Aorta (tissue), 5 donors: Measurements from ENCODE around the gene PLEKHH3. TPM values are rescaled to one million over a fixed set of nuclear protein-coding genes. Genes with fewer than 3 reads are reported as not detected.

Source experiments
- ATAC-seq: fragments of 200-7000 bp; cut with Tn5 transposase; one replicate; pipeline ENCODE4 v1.9.1; 2022; ENCODE audit warnings: moderate library complexity; ENCODE audit not compliant: low FRiP score
- DNase-seq, 2 donors: peaks; one replicate each; pipeline ENCODE4 v3.0.0-alpha.2; 2020
- H3K27ac ChIP-seq, 2 donors: one replicate each; pipeline ENCODE4 v1.5.1; 2013; ENCODE audit warnings: low read length in 2 of 2, mild to moderate bottlenecking in 2 of 2, moderate library complexity in 2 of 2, control low read depth in 1 of 2, inconsistent platforms in 1 of 2, low read depth in 1 of 2
- H3K27me3 ChIP-seq, 2 donors: one replicate each; pipeline ENCODE4 v1.6.1; 2013; ENCODE audit warnings: control low read depth in 1 of 2, low read length in 1 of 2, mild to moderate bottlenecking in 1 of 2, moderate library complexity in 1 of 2; ENCODE audit not compliant: insufficient read depth in 2 of 2, control insufficient read depth in 1 of 2
- H3K36me3 ChIP-seq, 2 donors: one replicate each; pipeline ENCODE4 v1.6.1; 2013; ENCODE audit warnings: control low read depth in 1 of 2, low read length in 1 of 2, mild to moderate bottlenecking in 1 of 2; ENCODE audit not compliant: insufficient read depth in 2 of 2, control insufficient read depth in 1 of 2
- H3K4me1 ChIP-seq, 2 donors: one replicate each; pipeline ENCODE4 v1.6.1; 2013; ENCODE audit warnings: low read length in 2 of 2, control low read depth in 1 of 2, mild to moderate bottlenecking in 1 of 2, moderate library complexity in 1 of 2; ENCODE audit not compliant: insufficient read depth in 2 of 2, control insufficient read depth in 1 of 2
- H3K4me3 ChIP-seq, 2 donors: one replicate each; pipeline ENCODE4 v1.5.1; 2013; ENCODE audit warnings: low read length in 2 of 2, control low read depth in 1 of 2, mild to moderate bottlenecking in 1 of 2
- H3K9me3 ChIP-seq: one replicate; pipeline ENCODE4 v1.6.1; 2013; ENCODE audit warnings: mild to moderate bottlenecking, low read length; ENCODE audit not compliant: control insufficient read depth
- WGBS, 2 donors: extraction: QIAGEN DNeasy Blood & Tissue Kit; methylation state at CpG; one replicate each; pipeline ENCODE4 v1.1.7; 2013; 5-methylcytosine and 5-hydroxymethylcytosine counted together
- intact Hi-C, 2 donors: fragments of 100-400 bp; cut with DNase I; formaldehyde crosslinking; loops; one replicate each; pipeline versions ENCODE4 v1.14.2 to v1.15.0; 2022
- polyA plus RNA-seq, 2 donors: library from polyadenylated mRNA; stranded (reverse); fragments of 200-250 nt; gene quantifications; one replicate each; pipeline ENCODE4 v1.2.3, GENCODE V29; 2013
- total RNA-seq, 2 donors: library from RNA; stranded (reverse); fragmentation: NEBNext Ultra II Directional; extraction: Animal tissue kit (Norgen Biotek cat#: 25700); gene quantifications; one replicate each; pipeline ENCODE4 v1.2.1, GENCODE V29; 2021
- donor health status: healthy with polysubstance abuse.
- donor health status: Bipolar disorder and iron deficiency.
- donor health status: DM: no; HTN: no; CAD: no.
- donor health status: DM: no; HTN: no; CAD: no.
- donor health status: DM: yes; HTN: yes; CAD: no.

Gene PLEKHH3
- total and polyA plus RNA-seq, 4 donors, result 10.0 to 59.3 (median 37.2) TPM

GRCh38 chr17:42682722-42683403, 6.1 kb upstream of the PLEKHH3 start:
- ATAC-seq, result no peak
- intact Hi-C loops, result loop anchor here in 1 of 2 donors (5.0 kb wide), 2 partner anchors 76 to 101 kb away; partner anchors contain the start of genes RETREG3 and TUBG1
- no peaks in the 10 kb centered on the region for H3K9me3 ChIP-seq
- peak overlapping the region in 1 of 2 donors; percentile 3 for H3K27ac ChIP-seq
- peak; percentile 72 to 84 for DNase-seq
- H3K4me1 ChIP-seq, result no peaks in the 10 kb centered on the region
- H3K27me3 ChIP-seq, result no peaks in the 10 kb centered on the region
- H3K4me3 ChIP-seq, result peak overlapping the region in 1 of 2 donors; percentile 29
- H3K36me3 ChIP-seq, result no peaks in the 10 kb centered on the region
- 0 to 1% methylated on average over 17 to 34 of the region's 34 CpGs for WGBS, 2 donors

- no peaks in the 10 kb centered on the region for H3K4me1 ChIP-seq
- WGBS, 2 donors, result 12 to 15% methylated on average over 20 to 22 of the region's 22 CpGs
- DNase-seq (peak; percentile 82 to 90), ATAC-seq (peak; percentile 31)
- H3K27ac ChIP-seq, result peak within 1 kb of the TSS in 1 of 2 donors; percentile 3
- H3K4me3 ChIP-seq, result peak within 1 kb of the TSS in 1 of 2 donors; percentile 29
- intact Hi-C loops, result loop anchor here in 1 of 2 donors (5.0 kb wide), 2 partner anchors 75 to 100 kb away; partner anchors contain the start of genes RETREG3 and TUBG1
- H3K27me3 ChIP-seq, result no peaks in the 10 kb centered on the region
- no peaks in the 10 kb centered on the region for H3K9me3 ChIP-seq
- H3K36me3 ChIP-seq, result no peaks in the 10 kb centered on the region
Measured at GRCh38 chr17:42681976-42682721, 5.4 kb upstream of the PLEKHH3 start, which contains the start of gene CNTNAP1. Gene CNTNAP1 (plus strand): TSS chr17:42682531. CDS start chr17:42682830, 299 bp downstream.

- Histone ChIP-seq H3K27ac (peak overlapping the region in 1 of 2 donors; percentile 85), H3K4me3 (no peak overlapping the region), H3K9me3 (no peaks in the 10 kb centered on the region), H3K27me3 (no peaks in the 10 kb centered on the region), H3K36me3 (no peaks in the 10 kb centered on the region), H3K4me1 (no peaks in the 10 kb centered on the region)
- 47 to 48% methylated on average over 20 of the region's 20 CpGs for WGBS, 2 donors
- ATAC-seq (no peak), DNase-seq (no peak)
- intact Hi-C loops, result loop anchor here in 1 of 2 donors (5.0 kb wide), 2 partner anchors 73 to 98 kb away; partner anchors contain the start of genes RETREG3 and TUBG1
Measured at GRCh38 chr17:42680331-42680808, 3.6 kb upstream of the PLEKHH3 start.

- 3 to 5% methylated on average over 69 to 78 of the region's 78 CpGs for WGBS, 2 donors
- Histone ChIP-seq H3K36me3 (no peaks in the 10 kb centered on the region), H3K27me3 (no peaks in the 10 kb centered on the region), H3K4me3 (no peak overlapping the region), H3K9me3 (no peaks in the 10 kb centered on the region), H3K27ac (peak overlapping the region; percentile 47 to 85), H3K4me1 (no peaks in the 10 kb centered on the region)
- DNase-seq (peak; percentile 87 to 92), ATAC-seq (peak; percentile 61)
- intact Hi-C loops, result loop anchor here (2.0 to 5.0 kb wide), 4 partner anchors 71 to 103 kb away; partner anchors contain the start of genes RETREG3 (in 2 of the 2), TUBG1 (in 2 of the 2) and PSMC3IP (in 1 of the 2)
Measured at GRCh38 chr17:42679492-42680330, 2.9 kb upstream of the PLEKHH3 start.

- WGBS, 2 donors, result 4 to 5% methylated on average over 18 of the region's 18 CpGs
- ATAC-seq (no peak), DNase-seq (no peak)
- H3K9me3 ChIP-seq, result no peaks in the 10 kb centered on the region
- H3K27me3 ChIP-seq, result no peaks in the 10 kb centered on the region
- no peaks in the 10 kb centered on the region for H3K36me3 ChIP-seq
- no peak overlapping the region for H3K4me3 ChIP-seq
- intact Hi-C loops, result loop anchor here in 1 of 2 donors (2.0 kb wide), 2 partner anchors 70 to 102 kb away; partner anchors contain the start of genes PSMC3IP, RETREG3 and TUBG1
- peak overlapping the region; percentile 47 to 85 for H3K27ac ChIP-seq
- H3K4me1 ChIP-seq, result no peaks in the 10 kb centered on the region
Measured at GRCh38 chr17:42678951-42679491, 2.2 kb upstream of the PLEKHH3 start.

GRCh38 chr17:42677921-42678781, 1.4 kb upstream of the PLEKHH3 start:
- no peaks in the 10 kb centered on the region for H3K27me3 ChIP-seq
- intact Hi-C loops, result loop anchor here in 1 of 2 donors (2.0 kb wide), 2 partner anchors 69 to 101 kb away; partner anchors contain the start of genes PSMC3IP, RETREG3 and TUBG1

More at GRCh38 chr17:42677921-42678781, 1.4 kb upstream of the PLEKHH3 start:
- no peaks in the 10 kb centered on the region for H3K9me3 ChIP-seq
- H3K27ac ChIP-seq, result peak overlapping the region in 1 of 2 donors; percentile 92
- no peaks in the 10 kb centered on the region for H3K36me3 ChIP-seq
- no peaks in the 10 kb centered on the region for H3K4me1 ChIP-seq
- ATAC-seq (peak; percentile 69), DNase-seq (peak; percentile 92 to 95)
- 0% methylated on average over 48 to 53 of the region's 53 CpGs for WGBS, 2 donors
- H3K4me3 ChIP-seq, result peak overlapping the region; percentile 50 to 59
